NCI-H1417 (cell line): ENCODE results near the gene FAM83E.
"Not testable (repeated sequence)": the region's sequence is repeated elsewhere in the genome, so short reads cannot be mapped to it uniquely, and the experiment has no call there.

Experiments used
- DNase-seq, 3 experiments: peaks; one replicate each; lab custom pipeline; 2025; lab: John Stamatoyannopoulos, UW

The FAM83E gene

DNA sequence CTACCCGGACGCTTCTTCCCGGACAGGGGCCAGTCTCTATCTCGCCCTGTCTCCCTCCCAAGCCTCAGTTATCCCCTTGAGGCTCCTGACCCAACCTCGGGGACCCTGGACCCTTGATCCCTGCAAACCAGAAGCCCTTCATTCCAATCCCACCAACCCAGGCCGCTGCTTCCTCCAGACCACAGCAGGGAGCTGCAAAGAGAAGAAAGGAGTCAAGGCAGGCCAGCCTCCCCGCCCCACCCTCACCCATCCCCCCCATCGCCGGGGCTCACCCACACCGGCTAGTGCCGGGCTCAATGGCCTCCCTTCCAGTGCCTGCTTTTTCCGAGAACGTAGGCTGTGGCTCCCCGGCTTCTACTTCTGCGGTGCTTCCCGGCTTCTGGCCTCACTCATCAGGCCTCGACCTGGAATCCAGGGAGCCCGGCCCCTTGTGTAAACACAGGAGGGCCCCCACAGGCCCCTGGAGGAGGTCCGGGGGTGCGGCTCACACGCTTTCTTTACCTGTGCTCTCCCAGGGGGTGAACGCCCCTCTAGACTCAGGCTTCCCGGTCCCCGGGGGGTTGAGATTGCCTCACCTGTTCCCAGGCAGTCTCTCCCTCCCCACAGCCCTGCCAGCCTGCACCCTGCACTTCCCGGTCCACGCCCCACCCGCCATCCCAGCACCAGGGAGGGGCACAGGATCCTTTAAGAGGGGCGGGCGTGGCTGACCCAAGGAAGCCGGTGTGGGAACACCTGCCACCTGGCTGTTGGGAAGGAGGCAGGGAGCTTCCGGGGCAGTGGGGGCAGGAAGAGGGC, at the start of gene FAM83E:
TSS of gene FAM83E (minus strand) at position 641 of the 795 bp plus-strand sequence. CDS start 1,704 bp downstream, outside the sequence.
- peak; percentile 81 to 91 (median 85) for DNase-seq

- DNase-seq, result no peak
Measured at GRCh38 chr19:48664476-48664875, 49.6 kb upstream of the FAM83E start.

- DNase-seq, result no peak
Measured at GRCh38 chr19:48663667-48664066, 48.8 kb upstream of the FAM83E start.

DNA sequence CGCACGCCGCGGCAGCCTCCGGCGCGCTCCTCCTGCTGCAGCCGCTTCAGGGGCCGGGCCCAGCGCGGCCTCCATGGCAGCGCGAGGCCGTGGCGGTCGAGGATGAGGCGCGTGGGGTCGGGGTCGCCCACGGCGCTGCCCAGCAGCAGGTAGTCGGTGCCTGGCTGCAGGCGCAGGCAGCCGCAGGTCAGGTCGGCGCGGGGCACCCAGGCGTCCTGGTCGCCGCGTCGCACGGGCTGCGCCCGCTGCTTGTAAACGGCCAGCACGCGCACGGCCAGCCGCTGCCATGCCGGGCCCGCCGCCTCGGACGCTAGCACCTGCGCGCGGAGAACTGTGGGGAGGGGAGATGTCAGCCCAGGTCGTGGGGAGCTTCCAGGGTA, 46.8 kb upstream of the FAM83E start:
- DNase-seq, result no peak

DNA sequence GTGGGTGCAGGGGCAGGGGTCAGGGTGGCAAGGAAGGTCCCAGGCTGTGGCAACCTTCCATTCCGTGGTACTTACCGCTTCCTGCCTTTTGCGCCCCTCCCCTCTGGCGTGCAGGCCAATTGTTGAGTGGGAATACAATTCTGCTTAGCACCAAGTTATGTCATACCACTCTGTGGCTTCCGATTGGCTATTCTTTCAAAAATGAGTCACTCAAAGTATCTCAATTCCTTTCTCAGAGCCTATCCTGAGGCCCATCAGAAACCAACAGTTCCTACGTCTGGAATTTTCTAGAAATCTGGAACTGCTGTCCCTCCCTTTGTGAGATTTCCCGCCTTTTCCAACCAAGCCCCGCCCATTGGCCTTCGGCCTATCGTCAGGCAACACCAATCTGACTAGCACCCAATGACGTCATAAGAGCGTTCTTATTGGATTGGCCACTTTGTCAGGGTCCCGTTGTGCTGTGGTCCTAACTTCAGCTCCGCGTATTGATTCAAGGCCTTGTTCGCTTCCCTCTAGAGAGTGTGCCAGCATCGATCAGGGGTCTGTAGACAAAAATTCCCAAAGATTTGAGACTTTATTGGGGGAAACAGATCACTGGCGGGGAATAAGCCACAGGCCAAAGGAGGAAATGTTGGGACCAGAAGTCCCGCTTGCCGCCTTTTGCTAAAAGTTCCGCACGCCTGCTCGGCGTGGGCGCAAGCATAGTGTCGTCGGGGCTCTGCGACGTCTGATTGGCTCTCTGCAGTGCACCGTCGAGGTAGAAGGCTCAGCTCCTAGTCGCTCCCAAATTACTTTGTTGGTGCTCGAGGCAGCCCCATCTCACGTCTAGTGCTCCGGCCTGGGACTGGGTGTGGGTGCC, 46.2 kb upstream of the FAM83E start:
- DNase-seq, result peak in 2 of 3 experiments; percentile 52 to 80

DNA sequence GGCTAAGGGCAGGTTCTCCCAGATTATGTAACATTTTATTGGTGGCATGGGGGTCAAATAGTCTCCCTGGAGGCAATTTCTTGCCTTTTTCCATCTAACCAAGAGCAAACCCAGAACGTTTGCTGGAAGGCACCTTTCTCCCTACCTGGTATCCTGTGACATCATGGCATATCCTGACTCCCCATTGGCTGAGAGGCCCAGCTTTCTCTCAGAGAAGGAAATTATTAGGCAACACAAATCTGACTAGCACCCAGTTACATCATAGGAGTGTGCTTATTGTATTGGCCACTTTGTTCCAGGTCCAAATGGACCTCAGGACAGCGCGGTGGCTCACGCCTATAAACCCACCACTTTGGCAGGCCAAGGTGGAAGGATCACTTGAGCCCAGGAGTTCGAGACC, 44.9 kb upstream of the FAM83E start:
- no peak for DNase-seq

GRCh38 chr19:48658483-48658882, 43.6 kb upstream of the FAM83E start:
- no peak for DNase-seq

- not testable (repeated sequence) for DNase-seq
Measured at GRCh38 chr19:48657828-48658227, 43.0 kb upstream of the FAM83E start.

- DNase-seq, result no peak
Measured at GRCh38 chr19:48656840-48657474, 42.1 kb upstream of the FAM83E start.

DNA sequence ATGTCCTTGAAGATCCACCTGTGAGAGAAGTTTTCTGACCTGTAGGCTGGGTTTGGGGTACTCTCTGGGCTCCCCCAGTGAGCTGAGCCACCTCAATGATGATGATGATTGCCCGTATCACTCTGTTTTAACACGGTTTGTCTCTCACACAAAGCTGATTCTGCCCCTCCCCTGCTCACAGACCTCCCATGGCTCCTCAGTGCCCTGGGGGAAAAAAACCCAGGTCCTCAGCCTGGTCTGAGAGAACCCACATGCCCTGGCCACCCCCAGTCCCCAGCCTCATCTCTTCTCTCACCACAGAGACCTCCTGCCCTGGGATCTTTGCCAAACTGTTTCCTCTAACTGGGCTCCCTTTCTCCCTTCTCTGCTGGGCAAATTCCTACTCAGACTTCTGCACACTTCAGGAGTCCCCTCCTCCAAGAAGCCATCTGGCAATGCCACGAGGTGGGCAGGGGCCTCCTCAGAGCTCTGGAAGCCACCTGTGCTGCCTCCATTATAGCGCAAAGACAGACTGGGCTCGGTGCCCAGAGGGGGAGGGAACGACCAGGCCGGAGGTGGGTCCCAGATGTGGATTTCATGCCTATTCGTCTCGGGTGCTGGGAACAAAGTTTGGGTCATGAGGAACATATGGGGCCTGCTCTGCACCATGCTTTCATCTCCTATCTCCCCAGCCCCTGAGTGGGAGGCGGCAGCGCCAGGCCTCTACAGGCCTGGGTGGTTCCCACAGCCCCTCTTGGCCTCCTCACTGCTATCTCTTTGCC, 39.6 kb upstream of the FAM83E start:
- DNase-seq, result peak in 1 of 3 experiments; percentile 13

- no peak for DNase-seq
Measured at GRCh38 chr19:48651683-48652048, 36.8 kb upstream of the FAM83E start.

DNA sequence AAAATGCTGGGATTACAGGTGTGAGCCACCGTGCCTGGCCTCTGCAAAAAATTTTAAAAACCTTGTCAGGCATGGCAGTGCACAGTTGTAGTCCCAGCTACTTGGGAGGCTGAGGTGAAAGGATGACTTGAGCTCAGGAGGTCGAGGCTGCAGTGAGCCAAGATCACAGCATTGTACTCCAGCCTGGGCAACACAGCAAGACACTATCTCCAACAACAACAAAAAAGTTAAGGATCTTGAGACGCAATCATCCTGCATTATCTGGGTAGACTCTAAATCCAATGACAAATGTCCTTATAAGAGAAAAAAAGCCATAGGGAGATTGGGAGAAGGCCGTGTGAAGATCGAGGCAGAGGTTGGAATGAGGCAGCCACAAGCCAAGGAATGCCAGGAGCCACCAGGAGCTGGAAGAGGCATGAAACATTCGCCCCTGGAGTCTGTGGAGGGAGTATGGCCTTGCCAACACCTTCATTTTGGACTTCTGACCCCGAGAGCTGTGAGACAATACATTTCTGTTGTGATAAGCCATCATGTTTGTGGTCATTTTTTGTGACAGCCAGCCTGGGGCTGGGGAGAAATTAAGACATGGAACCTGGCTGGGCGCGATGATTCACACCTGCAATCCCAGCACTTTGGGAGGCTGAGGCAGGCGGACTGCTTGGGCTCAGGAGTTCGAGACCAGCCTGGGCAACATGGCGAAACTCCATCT, 36.3 kb upstream of the FAM83E start:
- DNase-seq, result no peak

- DNase-seq, result no peak
Measured at GRCh38 chr19:48648134-48648533, 33.3 kb upstream of the FAM83E start.

DNA sequence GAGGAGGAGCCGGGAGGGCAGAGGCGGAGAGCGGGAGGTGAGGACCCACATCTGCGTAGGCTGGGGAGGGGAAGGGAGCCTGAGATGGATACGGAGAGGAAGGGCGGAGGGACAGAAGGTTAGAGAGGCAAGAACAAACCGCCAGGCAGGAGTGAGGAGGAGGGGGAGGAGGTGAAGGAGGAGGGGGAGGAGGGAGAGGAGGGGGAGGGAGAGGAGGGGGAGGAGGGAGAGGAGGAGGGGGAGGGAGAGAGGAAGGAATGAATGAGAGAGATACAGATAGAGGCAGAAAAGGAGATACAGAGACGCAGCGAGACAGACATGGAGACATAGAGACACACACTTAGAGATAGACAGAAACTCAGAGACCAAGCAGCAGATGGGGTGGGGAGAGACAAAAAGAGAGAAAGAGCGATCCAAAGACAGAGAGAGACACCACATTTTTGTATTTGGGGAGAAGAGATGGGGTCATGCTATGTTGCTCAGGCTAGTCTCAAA, 31.9 kb upstream of the FAM83E start:
- DNase-seq, result peak in 1 of 3 experiments; percentile 33

DNA sequence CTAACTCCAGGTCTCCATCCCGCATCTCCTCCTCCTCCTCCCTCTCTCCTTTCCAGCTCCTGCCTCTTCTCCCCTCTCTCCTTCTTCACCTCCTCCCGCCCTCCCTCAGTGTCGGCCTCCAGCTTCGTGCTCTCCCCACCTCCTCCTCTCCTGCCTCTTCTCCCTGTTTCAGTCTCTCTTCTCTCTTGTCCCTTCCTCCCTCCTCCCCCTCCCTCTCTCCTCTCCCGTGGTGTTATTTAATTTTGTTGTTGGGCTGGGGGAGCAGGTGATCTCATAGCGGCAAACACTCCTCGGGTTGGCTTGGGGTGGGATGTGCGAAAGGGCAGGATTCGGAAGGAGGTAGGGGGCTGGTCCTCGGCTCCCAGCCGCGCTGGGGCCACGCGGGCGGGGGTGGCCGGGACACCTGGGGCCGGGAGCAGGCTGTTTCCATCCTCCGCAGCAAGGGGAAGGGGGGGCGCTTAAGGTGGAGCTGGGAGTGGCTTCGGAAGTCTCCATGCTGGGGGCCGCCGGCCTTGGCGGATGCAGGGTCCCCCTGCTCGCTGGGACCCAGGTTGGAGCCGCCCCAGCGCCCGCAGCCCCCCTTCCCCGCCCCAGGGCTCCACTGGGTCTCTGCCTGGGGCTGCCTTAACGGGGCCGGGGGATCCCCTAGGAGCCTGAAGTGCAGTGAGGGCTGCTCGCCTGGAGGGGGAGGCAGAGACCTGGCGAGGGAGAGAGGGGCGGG, 31.3 kb upstream of the FAM83E start, which contains the start of gene CA11:
TSS of gene CA11 (minus strand) at position 187 of the 721 bp plus-strand sequence. CDS start 555 bp downstream, outside the sequence.
- DNase-seq, result peak; percentile 93 to 94 (median 93)

- DNase-seq, result peak in 1 of 3 experiments; percentile 56
Measured at GRCh38 chr19:48645620-48646000, 30.7 kb upstream of the FAM83E start.

DNA sequence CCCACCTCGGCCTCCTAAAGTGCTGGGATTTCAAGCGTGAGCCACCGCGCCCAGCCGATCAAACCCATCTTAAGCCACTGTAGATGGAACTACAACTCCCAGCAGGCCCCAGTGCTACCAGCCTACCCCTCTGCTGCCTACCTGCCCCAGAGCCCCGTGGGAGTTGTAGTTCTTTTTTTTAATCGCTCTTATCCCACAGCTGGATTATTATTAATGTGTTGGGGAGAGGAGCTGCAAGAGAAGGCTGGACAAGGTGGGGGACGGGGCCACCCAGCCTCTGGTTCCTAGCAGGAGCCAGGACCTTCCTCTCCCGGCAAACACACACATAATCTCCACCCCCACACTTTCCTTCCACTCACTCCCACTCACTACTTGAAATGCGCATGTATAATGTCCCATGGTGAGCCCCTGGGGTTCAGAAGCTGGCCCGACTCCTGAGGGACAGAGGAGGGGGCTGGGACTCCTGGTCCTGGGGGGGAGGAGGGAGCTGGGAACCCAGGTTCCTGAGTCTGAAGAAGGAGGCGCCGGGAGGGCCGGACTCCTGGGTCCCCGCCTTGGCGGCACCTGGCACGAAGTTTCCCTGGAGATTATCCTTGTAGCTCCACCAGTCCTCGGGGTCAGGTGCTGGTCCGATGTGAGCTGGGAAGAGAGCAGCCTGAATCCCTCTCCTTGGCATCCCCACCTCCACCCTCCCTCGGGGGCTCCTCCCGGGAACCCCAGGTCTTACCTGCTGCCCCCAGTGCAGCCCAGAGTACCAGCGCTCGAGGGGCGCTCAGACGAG, 30.2 kb upstream of the FAM83E start:
- peak; percentile 70 to 80 (median 72) for DNase-seq

DNA sequence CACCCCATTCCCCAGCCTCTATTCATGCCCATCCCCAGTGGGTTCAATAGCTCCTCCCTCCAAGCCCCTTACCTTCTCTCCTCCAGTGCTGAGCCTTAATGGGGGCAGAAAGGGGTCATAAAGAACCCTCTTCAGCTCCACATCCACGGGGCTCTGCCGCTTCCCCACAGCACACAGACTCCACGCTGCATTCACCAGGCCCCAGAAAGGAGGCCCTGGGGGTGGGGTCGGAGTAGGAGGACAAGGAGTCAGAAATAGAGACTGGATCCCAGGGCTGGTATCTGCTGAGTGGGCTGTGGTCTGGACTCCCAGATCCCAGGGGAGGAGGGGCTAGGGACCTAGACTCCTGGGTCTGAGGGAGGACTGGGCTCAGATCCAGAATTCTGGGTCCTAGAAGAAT, 29.5 kb upstream of the FAM83E start:
- no peak for DNase-seq

DNA sequence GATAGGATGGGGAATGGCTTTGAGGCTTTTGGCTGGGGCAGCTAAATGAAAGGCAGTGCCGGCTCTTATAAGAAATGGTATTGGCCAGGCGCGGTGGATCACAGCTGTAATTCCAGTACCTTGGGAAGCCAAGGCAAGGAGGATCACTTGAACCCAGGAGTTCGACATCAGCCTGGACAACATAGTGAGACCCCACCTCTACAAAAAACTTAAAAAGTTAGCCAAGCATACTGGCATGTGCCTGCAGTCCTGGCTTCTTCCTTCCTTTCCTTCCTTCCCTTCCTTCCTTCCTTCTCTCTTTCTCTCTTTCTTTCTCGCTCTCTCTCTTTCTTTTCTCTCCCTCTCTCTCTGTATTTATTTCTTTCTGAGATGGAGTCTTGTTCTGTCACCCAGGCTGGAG, 28.0 kb upstream of the FAM83E start:
- no peak for DNase-seq
